Activated CD4-positive, alpha-beta T cell treated with anti-CD3 and anti-CD28 coated beads for 4 hours (primary cell): ENCODE data around the gene MT1E.

Source experiments
- DNase-seq, 2 donors: peaks; one replicate each; pipeline ENCODE4 v3.0.0-alpha.2; 2020

Gene MT1E

DNA sequence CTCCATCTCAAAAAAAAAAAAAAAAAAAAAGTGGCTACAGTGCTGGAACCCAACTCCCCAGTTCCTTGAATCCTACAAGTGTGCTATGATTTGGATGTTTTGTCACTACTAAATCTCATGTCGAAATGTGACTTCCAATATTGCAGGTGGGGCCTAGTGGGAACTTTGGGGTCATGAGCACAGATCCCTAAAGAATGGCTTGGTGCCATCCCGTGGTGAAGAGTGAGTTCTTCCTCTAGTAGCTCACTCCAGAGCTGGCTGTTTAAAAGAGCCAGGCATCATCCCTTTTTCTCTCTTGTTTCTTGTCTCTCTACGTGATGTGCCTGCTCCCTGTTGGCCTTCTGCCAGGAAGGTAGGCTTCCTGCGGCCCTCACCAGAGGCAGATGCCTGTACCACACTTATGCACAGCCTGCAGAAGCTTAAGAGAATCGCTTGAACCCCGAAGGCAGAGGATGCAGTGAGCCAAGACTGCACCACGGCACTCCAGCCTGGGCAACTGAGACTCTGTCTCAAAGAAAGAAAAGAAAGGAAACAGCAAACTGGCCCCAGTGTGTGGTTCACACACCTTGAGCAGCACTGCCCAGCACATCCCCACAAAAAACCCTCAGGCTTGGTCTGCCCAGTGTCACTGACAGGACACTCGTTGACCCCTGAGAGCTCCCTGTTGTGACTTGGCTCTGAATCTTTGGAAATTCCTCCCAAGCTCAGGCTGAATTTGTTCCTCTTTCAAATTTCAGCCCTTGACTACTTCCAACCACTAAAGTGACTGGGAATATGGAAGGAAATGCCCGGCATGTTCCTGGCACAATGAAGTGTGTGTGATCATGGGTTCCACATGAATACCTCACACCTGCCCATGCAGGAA, 3.1 kb downstream of the MT1E start:
- no peak for DNase-seq

DNA sequence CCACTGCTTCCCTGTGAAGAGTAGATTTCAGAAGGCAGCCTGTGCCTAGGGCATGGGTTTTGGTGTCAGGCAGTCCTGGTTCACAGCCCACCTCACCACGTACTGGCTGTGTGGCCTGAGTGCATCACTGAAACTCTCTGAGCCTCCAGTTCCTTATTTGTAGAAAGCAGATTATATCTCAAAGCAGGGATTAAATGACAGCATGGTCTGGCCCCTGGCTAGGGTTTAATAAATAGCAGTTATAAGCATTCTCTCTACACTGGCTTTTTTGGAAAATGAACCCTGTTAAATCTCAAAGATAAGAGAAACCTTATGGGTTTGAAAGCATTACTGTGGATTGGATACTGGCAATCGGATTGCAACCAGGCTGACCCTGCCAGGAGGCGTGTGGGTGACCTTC, 4.0 kb downstream of the MT1E start:
- no peak for DNase-seq

DNA sequence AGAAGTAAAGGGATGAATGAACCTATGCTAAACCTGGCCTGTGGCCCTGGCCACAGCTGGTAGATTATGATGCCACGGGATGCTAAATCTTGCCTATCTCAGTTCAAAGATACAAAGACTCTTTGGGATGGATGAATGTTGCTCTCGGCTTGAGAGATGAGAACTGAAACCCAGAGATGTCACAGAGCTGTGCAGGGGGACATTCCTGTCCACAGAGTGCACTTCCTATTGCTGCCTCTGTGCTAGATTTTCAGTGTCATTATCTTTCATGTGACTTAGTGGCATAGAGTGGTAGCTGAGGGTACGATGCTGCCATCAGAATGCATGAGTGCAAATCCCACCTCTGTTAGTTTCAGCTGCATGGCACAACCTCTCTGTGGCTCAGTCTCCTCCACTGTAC, 4.6 kb downstream of the MT1E start:
- no peak for DNase-seq

DNA sequence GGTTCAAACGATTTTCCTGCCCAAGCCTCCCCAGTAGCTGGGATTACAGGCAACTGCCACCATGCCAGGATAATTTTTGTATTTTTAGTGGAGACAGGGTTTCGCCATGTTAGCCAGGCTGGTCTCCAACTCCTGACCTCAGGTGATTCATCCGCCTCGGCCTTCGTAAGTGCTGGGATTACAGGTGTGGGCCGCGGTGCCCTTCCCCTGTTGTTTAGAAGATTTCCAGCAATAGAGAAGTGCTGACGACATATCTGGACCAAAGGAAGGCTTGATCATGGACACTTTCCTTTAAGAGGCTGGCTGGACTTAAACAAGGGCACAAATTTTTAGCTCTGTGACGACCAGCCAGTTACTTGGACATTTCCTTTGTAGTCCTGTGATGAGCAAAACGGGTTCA, 5.6 kb downstream of the MT1E start:
- DNase-seq = no peak

DNA sequence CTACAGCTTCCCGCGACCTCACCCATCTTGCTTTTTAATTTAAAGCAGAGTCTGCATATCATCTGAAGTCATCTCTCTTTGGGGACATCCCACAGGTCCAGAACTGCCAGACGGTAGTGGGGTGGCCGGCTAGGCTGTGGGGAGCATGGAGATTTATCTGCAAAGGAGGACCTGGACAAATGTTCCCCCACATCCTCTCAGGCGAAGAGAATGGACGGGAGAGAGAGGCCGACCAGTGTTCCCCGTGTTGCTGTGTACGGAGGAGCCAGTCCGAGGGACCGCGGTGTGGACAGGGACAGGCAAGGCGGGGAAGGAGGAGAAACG, 6.2 kb downstream of the MT1E start:
- DNase-seq = no peak

DNA sequence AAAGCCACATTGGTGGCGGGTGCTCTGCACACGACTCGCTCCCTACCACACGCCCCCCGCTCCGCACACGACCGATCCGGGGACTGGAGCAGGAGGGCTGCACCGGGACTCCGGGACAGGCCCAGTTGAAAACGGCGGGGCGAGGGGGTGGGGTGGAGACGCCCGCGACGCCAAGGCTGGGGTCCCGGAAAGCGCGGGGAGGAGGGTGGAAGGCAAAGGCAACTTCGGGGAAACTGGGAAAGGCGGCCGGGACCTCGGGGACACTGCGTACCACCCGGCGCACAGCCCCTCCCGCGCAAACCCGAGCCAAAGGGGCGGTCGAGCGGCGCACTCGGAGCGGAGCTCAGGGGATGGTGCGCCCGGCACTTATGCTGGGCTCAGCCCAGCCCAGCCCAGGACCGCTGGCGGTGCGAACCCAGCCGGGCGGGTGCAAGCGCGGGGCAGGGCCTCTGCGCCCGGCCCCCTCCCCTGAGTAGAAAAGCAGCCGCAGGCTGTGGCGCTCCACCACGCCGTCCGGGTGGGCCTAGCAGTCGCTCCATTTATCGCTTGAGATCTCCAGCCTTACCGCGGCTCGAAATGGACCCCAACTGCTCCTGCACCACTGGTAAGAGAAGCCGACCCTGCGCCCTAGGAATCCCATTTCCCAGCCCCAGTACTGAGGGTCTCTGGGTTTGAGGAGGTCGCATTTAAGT, 6.7 kb downstream of the MT1E start, which contains the start of gene MT1M:
Gene MT1M (plus strand): TSS at position 504 of the 692 bp plus-strand sequence. CDS start 73 bp downstream, at position 577.
- DNase-seq = no peak

DNA sequence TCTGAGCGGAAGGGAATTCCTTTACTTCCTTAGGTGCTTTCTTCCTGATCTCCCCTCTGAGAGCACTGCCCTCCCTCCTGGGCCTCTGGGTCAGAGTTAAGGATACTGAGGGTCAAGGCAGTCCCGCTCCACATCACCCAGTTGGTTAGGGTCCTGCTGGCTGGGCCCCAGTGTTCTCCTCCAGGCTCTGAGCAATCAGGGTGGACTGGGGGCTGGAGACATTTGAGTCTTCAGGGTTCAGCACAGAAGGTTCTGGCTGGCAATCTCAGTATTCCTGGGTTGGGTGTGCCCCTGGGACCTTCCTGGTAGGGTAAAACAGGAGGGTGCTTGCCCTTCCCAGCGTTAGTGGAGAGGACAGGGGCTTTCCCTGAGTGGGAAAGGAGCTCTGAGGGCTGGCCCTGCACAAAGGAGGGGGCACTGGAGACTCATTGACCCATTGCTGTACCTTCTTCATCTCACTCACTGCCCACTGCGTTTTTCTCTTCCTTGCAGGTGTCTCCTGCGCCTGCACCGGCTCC, 7.3 kb downstream of the MT1E start:
- no peak for DNase-seq

DNA sequence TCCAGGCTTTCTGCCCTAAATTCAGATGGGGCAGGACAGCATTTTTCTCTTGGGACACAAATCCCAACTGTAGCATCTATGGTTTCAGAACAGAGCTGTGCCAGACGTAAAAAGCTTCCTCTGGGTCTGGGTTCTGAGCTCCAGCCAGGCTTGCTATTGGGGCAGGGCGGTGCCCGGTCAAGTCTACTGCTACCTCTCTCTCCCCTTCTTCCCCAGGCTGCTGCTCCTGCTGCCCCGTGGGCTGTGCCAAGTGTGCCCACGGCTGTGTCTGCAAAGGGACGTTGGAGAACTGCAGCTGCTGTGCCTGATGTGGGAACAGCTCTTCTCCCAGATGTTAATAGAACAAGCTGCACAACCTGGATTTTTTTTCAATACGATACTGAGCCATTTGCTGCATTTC, 8.0 kb downstream of the MT1E start:
- DNase-seq = no peak

DNA sequence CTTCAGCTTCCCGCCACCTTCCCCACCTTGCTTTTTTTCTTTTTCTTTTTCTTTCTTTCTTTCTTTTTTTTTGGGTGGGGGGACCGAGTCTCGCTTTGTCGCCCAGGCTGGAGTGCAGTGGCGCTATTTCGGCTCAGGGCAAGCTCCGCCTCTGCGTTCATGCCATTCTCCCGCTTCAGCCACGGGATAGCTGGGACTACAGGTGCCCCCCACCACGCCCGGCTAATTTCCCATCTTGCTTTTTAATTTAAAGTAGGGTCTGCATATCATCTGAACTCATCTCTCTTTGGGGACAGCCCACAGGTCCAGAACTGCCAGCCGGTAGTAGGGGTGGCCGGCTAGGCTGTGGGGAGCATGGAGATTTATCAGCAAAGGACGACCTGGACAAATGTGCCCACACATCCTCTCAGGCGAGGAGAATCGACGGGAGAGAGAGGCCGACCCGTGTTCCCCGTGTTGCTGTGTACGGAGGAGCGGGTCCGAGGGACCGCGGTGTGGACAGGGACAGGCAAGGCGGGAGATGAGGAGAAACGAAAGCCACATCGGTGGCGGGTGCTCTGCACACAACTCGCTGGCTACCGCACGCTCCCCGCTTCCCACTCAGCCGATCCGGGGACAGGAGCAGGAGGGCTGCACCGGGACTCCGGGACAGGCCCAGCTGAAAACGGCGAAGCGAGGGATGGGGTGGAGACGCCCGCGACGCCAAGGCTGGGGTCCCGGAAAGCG, 9.3 kb downstream of the MT1E start:
- no peak for DNase-seq

DNA sequence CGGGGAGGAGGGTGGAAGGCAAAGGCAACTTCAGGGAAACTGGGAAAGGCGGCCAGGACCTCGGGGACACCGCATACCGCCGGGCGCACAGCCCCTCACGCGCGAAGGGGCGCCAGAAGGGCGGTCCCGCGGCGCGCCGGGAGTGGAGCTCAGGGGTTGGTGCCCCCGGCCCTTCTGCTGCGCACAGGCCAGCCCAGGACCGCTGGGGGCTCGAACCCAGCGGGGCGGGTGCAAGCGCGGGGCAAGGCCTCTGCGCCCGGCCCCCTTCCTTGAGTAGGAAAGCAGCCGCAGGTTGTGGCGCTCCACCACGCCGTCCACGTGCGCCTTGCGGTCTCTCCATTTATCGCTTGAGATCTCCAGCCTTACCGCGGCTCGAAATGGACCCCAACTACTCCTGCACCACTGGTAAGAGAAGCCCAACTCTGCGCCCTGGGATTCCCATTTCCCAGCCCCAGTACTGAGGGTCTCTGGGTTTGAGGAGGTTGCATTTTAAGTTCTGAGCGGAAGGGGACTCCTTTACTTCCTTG, 9.9 kb downstream of the MT1E start:
- no peak for DNase-seq

DNA sequence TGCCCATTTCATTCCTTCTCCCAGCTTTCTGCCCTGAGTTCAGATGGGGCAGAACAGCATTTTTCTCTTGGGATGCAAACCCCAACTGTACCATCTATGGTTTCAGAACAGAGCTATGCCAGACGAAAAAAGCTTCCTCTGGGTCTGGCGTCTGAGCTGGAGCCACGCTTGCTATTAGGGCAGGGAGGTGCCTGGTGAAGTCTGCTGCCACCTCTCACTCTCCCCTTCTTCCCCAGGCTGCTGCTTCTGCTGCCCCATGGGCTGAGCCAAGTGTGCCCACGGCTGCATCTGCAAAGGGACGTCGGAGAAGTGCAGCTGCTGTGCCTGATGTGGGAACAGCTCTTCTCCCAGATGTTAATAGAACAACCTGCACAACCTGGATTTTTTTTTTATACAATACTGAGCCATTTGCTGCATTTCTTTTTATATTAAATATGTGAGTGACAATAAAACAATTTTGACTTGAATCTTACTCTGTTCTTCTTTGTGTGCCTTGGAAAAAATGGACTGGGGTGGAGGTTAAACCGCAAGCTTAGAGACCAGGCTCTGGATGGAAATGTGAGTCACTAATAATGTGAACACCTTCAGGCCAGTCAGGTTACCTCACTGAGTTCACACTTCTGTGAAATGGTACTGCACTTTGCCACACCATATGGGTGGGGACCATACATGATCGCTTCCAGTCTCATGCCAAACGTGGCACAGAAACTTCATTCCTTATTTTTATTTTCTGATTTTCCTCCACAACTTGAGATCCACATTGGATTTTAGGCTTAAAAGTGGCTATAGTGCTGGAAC, 11.2 kb downstream of the MT1E start:
- DNase-seq = no peak

DNA sequence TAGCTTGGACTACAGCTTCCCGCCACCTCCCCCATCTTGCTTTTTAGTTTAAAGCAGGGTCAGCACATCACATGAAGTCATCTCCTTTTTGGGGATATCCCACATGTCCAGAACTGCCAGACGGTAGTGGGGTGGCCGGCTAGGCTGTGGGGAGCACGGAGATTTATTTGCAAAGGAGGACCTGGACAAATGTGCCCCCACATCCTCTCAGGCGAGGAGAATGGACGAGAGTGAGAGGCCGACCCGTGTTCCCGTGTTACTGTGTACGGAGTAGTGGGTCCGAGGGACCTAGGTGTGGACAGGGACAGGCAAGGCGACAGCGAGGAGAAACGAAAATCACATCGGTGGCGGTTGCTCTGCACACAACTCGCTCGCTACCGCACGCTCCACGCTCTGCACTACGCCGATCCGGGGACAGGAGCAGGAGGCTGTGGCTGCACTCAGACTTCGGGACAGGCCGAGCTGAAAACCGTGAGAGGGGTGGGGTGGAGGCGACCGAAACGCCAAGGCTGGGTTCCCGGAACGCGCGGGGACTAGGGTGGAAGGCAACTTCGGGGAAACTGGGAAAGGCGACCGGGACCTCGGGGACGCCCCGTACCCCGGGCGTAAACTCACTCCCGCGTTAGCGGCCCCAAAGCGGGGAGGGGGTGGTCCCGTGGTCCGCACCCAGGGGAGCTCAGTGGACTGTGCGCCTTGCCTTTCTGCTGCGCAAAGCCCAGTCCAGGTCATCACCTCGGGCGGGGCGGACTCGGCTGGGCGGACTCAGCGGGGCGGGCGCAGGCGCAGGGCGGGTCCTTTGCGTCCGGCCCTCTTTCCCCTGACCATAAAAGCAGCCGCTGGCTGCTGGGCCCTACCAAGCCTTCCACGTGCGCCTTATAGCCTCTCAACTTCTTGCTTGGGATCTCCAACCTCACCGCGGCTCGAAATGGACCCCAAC, 12.5 kb downstream of the MT1E start, which contains the start of gene MT1A:
Gene MT1A (plus strand): TSS at position 853 of the 937 bp plus-strand sequence. CDS start 73 bp downstream, at position 926.
- DNase-seq = no peak

DNA sequence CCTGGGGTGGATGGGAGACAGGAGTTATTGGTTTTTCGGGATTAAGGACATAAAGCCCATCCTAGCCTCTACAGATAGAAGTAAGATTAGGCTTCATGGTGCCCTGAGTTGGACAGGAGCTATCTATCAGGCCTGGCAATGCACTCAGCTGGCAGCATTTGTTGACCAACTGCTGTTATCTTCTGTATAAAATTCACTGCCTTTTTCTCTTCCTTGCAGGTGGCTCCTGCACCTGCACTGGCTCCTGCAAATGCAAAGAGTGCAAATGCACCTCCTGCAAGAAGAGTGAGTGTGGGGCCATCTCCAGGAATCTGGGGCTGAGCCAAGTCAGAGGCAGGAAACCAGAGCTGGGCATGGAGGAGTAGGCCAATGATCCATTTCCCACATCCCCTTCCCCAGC, 13.5 kb downstream of the MT1E start:
- DNase-seq = no peak

DNA sequence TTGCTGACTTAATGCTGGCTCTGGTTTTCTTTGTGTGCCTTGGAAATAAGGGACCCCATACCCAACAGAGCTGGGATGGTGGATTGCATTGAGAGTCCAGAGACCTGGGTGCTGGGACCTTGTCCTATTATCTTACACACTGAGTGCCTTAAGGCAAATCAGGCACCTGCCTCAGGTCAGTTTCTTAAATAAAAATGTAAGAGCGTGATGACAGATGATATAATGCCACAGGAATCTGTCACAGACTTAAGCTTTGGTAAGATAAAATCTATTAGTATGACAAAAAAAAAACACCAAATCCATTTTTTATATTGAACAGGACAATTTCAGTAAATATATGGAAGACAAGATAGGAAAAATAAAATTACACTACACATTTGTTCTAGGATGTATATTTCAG, 14.5 kb downstream of the MT1E start:
- DNase-seq = no peak

DNA sequence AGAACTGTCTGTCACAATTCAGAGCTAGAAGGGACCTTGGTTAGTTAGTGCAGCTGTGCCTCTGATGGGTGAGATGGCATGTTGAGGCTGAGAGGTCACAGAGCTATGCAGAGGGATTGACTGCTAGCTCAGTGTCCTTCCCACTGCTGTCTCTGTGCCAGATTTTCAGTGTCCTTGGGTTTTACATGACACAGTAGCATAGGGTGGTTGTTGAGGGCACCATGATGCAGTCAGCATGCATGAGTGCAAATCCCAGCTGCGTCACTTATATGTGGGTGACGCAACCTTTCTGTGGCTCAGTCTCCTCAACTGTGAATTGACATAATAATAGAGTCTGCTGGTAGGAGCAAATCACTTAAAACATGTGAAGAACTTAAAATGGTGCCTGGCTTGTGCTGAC, 15.6 kb downstream of the MT1E start:
- DNase-seq = no peak

DNA sequence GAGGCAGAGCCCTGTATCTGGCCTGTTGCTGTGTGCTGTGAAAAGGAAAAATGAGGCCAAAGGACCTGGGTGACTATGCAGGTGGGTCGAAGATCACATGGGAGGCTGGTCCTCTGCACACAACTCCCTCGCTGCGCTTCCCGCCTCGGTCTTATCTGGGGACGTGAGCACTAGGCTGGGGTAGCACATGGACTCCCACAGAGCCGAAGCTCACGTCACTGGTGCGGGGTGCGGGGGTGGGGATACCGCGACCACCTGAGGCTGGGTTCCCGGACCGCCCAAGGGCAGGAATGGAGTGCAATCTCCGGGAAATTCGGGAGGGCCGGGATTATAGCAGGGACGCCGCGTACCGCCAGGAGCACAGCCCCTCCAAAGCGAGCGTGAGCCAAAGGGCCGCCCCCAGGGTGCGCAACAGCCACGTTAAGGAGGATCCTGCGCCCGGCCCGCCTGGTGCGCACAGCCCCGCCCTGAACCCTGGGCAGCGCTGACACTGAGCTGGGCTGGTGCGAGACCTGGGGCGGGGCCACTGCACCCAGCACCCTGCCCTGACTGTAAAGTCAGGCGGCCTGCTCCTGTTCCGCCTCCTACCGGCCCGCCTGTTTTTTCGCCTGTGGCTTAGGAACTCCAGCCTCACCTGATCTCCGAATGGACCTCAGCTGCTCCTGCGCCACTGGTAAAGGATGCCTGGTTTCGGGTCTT, 17.6 kb downstream of the MT1E start:
- DNase-seq = peak; percentile 68

DNA sequence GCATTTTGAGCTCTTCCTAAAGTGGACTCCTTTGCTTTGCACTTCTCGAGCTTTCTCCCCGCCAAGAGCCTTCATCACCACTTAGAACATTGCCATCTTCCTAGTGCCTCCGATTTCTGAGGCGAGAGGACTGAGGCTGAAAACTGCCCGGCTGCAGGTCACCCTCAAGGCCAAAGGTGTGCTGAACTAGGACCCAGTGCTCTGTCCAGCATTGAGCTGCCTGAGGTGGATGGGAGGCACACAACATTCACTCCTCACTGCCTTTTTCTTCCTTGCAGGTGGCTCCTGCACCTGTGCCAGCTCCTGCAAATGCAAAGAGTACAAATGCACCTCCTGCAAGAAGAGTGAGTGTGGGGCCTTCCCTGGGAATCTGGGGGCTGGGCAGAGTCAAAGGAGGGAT, 18.3 kb downstream of the MT1E start:
- DNase-seq = no peak

DNA sequence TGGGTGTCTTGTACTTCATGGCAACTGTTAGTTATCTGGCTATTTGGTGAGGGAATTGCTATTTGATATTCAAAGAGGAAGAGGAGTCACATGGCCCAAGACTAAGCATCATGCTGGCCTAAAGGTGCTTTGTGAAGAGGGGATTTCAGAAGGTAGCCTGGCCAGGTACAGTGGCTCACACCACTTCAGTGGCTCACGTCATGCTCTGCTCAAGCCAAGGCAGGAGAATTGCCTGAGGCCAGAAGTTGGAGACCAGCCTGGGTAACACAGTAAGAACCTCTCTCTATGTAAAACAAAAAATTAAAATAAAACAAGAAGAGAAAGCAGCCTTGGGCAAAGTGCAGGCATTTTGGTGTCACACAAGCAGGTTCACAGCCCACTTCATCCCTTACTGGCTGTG, 19.7 kb downstream of the MT1E start:
- DNase-seq = no peak

DNA sequence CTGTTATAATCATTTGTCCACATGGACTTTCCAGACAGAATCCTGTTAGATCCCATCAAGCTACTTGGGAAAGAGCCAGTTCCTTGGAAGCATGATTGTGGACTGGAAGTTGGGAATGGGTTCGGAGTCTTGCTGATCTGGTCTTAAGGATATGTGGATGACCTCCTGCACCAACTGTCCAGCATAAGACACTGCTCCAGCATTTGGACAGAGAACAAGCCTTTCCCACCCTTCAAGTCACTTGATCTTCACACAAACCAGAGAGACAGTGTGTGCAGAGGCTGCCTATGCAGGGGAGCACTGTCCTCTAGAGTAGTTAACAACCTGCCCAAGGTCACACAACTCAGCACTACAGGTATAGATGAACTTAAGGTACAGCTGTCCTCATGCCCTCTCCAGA, 20.3 kb downstream of the MT1E start:
- no peak for DNase-seq

DNA sequence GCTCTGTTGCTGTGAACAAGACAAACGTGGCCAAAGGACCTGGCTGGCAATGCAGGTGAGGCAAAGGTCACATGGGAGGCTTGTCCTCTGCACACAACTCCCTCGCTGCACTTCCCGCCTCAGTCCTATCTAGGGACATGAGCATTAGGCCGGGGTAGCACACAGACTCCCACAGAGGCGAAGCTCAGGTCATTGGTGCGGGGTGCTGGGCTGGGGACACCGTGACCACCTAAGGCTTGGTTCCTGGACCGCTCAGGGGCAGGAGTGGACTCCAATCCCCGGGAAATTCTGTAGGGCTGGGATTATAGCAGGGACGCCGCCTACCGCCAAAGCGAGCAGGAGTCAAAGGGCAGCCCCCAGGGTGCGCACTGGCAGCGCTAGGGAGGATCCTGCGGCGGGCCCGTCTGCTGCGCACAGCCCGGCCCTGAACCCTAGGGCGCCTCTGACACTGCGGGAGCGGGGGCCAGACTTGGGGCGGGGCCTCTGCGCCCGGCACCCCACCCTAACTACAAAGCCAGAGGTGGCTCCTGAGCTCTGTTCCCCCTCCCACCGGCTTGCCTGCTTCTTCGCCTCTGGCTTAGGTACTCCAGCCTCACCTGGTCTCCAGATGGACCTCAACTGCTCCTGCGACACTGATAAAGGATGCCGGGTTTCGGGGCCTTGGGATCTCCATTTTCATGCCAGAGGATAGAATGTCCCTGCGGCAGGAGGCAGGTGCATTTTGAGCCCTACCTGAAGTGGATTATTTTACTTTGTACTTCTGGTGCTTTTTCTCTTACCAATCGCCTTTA, 22.3 kb downstream of the MT1E start:
- DNase-seq = no peak
